IMR-90 (cell line): ENCODE data around the gene CDT1.

Experiments used
- CTCF ChIP-seq: conservative IDR thresholded peaks from 2 replicates; pipeline ENCODE4 v1.5.1; 2012; ENCODE audit warnings: mild to moderate bottlenecking, low read depth, low read length, improper control_type of control experiment
- FOS ChIP-seq: fragments of 150-350 bp; IDR thresholded peaks from 2 replicates; pipeline ENCODE4 v1.6.1; 2016; ENCODE audit warnings: low read depth, low read length
- POLR2A ChIP-seq: IDR thresholded peaks from 2 replicates; pipeline ENCODE4 v1.6.1; 2012; ENCODE audit warnings: mild to moderate bottlenecking, low read depth, low read length
- RAD21 ChIP-seq: IDR thresholded peaks from 2 replicates; pipeline ENCODE4 v1.6.1; 2012; ENCODE audit warnings: low read length, improper control_type of control experiment
- RCOR1 ChIP-seq: IDR thresholded peaks from 2 replicates; pipeline ENCODE4 v1.6.1; 2012; ENCODE audit warnings: mild to moderate bottlenecking, low read length, improper control_type of control experiment; ENCODE audit not compliant: insufficient replicate concordance

- no peak for TF ChIP-seq CTCF
- no peak for TF ChIP-seq POLR2A
- no peak for TF ChIP-seq RCOR1
- no peak for TF ChIP-seq RAD21
- TF ChIP-seq FOS = no peak
Observed at GRCh38 chr16:88763502-88764053, 40.0 kb upstream of the CDT1 start.
